Globus pallidus (tissue), 1 donor: ENCODE results near the gene RPL35.
A peak's percentile ranks its signal among the peaks of the same experiment; 100 is the strongest.

Experiments
- DNase-seq: peaks from one replicate; pipeline ENCODE4 v3.0.0-alpha.2; 2015; ENCODE audit warnings: low spot score

RPL35 gene

DNA sequence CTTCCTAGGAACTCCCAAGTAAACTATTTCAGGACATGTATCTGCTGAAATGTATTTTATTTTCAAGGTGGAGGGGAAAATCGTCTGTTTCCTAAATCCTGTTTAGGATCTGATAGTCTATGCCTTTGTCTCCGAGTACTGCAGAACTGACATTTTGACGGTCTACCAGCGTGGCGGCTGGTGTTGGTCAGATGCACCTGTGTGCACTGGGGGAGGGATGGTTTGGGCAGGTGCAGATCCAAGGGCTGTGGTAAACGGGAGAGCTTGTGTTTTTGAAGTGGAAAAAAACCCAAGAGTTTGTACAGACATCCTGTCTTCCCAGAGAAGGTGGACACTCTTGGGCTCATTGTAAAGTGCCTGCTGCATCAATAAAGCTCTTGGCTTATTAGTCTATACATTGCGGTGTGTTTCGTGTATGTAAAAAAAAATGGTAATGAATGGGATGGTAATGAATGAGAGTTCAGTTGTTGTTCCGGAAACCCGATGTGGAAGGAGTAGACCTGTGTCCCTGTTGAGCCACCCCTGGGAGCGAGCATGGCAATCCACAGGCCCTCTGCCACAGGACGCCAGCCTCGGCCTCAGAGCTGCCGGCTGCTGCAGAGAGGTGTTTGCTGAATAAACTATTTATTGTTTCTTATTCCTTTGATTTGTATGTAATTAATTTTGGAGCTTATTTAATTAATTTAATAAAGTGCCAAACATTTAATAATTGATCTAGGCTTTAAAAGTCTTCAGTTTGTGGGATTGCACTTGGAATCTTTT, 15.4 kb upstream of the RPL35 start:
- no peak for DNase-seq

GRCh38 chr9:124875501-124875900, 13.7 kb upstream of the RPL35 start:
- DNase-seq = no peak

DNA sequence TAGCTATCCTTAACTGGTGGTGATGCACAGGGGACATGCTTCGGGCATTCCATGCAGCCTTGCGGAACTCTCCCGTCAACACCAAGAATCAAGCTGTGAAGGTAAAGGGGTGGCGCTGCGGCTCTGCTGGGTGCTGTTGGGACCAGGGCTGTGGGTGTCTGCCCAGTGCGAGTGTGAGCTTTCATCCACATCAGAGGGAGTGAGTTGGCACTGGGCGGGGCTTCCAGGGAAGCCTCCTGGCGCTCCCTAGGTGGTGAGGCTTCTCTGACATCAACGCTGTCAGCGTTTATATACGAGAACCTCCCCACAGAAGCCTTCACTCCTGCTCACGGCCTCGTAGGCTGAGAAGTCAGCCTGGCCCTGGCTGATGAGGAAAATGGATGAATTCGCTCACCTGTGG, 11.9 kb upstream of the RPL35 start:
- DNase-seq = no peak

DNA sequence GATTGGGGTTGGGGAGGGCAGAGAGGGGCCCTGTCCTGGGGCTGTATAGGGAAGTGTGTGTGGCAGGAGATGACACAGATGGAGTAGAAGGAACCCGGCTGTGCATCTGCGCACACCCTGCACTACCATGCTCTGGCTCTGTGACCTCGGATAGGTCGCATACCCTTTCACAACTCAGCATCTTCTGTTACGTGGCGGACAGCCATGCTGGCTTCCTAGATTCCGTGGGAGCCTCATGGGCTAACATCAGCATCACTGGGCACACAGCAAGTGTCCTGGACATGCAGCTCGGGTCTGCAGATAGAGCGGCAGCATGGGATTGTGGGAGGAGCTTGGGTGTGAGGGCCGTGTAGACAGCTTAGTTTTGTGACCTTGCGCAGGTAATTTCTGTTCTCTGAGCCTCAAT, 9.4 kb upstream of the RPL35 start:
- no peak for DNase-seq

DNA sequence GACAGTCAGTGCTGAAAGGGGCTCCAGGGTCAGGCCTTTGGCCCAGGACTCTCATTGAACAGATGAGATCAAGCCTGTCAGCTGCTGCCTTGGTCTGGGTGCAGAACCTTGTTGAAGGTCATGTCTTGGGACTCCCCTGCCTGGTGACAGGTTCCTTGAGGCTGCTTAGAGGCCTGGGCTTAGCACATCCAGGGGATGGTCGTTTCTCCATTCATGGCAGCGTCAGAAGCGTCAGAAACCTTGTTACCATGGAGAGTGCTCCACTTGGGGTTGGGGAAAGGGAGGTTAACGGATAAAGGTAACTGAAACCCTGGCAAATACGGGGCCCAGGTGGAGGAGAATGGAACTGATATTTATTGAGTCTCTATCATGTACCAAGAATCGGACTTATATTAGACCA, 9.0 kb upstream of the RPL35 start:
- no peak for DNase-seq

DNA sequence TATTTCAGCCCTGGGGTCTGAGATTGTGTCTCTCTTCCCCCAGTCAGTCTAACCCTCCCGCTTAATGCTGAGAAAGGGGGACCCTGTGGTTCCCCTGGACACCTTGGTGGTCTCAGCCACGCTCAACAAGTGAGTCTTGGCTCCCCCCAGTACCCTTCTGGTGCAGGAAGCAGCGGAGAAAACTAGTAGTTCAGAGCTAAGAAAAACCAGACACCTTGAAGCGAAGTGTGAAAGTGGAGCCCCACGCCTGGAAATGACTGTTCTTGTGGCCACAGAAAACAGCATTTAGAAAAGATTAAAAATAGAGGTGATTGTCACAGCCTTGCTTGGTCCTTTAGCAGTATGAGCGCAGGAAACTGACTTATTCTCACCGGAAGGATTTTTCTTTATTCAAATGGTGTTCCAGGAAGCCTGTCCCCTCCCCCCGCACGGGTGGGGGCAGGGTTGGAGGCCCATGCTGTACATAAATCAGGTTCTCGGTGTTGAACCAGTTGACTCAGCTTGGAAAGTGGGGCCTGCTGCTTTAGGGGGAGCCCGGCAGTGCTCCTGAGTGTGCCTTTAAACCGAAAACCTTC, 8.3 kb upstream of the RPL35 start:
- DNase-seq = no peak

DNA sequence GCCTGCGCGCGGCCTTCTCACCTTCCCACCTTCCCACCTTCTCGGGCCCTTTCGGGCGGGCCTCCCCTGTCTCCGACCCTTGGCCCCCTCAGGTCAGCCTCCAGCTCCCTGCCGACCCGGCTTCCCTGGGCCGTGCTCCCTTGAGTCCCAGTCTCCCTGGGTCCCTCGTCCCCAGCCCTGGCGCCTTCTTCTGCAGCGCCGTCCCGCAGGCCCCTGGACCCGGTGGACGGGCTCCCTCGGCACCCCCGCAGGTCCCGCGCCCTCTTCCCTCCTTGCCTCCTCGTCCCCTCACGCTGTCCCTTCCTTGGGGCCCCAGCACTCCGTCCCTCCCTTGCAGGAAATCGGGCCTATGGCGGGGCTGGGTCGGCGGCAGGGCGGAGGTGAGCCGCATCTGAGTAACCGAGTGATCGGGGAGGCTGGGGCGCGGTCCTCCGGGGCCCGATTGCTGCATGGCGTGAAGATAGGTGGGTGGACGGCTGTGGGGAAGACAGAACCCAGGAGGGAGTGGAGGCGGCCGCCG, 7.8 kb upstream of the RPL35 start:
- no peak for DNase-seq

DNA sequence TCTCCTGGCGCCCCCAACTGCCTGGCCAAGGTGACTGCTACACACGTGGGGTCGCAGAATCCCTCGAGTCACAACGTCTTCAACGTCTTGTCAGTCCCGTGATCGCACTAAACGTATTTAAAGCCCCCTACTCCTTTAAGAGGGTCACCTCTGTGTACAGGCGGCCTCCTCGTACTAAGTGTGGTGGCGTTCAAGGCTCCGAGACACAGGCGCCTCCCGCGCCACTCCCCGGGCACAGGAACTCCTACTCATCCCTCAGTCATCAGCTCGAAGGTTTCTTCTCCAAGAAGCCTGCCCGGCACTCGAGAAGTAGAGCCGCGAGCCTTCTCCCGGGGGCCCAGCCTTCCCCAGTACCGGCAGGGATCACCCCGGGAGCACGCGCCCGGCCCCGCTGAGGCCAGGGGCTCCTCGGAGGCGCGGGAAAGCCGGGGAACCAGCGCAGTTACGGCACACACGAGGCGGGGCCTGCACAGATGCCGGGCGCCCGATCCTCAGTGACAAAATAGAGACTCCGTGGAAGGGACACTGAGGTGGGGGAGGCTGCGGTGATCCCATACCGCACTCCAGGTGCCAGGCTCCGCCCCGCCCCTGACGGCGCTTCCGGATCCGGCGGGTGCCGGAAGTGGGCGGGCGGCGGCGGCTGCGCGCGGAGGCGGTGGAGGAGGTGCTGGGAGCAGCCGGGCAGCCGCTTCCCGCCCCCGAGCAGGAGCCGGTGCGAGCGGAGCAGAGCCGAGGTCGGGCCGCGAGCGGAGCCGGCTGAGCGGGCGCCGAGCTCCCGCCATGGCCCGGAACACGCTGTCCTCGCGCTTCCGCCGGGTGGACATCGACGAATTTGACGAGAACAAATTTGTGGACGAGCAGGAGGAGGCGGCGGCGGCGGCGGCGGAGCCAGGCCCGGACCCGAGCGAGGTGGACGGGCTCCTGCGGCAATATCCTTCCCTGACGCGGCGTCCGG, 7.0 kb upstream of the RPL35 start:
- DNase-seq = peak; percentile 80

GRCh38 chr9:124863371-124863871, 1.7 kb upstream of the RPL35 start:
- no peak for DNase-seq

- DNase-seq = no peak
Measured at GRCh38 chr9:124860582-124861341, 995 bp downstream of the RPL35 start.

- DNase-seq = no peak
Measured at GRCh38 chr9:124859803-124860581, 1.8 kb downstream of the RPL35 start.

DNA sequence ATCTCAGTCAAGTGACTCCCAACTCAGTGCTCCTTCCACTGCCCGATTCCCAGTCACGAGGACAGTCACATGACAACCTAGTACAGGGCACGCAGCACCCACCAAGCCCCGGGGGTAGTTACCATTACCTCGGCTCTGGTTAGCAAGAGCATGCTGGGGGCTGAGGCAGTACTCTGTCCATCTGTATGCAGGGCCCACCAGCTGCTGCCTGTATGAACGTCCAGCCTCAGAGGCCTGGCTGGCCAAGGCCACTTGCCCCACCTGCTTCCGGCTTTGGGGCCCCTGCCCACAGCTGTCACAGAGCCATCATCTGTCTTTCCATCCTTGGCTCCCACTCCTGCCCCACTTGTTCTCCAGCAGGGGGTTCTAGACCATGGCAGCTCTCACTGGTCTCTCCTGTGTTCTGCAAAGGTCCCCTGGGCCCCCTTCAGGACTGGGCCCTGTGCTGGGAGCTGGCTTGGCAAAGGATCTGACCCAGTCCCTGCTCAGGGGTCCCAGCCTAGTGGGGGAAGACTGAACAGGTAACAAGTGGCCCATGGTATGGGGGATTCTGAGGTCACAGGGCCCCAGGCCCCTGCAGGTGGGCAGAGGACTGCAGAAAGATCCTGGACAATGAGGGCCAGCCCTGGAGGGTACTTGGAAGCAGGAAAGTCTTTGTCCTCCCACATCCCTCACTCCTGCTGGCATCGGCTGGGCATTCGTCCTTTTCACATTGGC, 3.3 kb downstream of the RPL35 start:
- no peak for DNase-seq

GRCh38 chr9:124857533-124858162, 4.1 kb downstream of the RPL35 start:
- no peak for DNase-seq

- no peak for DNase-seq
Measured at GRCh38 chr9:124855944-124856765, 5.6 kb downstream of the RPL35 start.

- DNase-seq = no peak
Measured at GRCh38 chr9:124855566-124855943, 6.2 kb downstream of the RPL35 start.

DNA sequence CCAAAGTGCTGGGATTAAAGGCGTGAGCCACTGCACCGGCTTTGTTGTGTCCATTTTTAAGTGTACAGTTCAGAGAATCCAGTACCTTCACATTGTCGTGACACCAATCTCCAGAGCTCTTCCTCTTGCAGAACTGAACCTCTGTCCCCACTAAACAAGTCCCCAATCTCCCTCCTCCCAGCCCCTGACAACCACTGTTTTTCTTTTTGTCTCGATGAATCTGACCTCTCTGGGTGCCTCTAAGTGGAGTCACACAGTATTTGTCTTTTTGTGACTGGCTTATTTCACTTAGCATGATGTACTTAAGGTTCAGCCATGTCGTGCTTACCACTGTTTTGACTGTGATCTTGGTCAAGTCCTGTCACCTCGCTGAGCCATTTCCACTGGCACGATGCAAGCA, 6.9 kb downstream of the RPL35 start:
- DNase-seq = no peak

- DNase-seq = no peak
Measured at GRCh38 chr9:124854161-124854560, 7.6 kb downstream of the RPL35 start.

GRCh38 chr9:124853605-124854143, 8.1 kb downstream of the RPL35 start:
- no peak for DNase-seq
